Measurements from ENCODE around the gene DIAPH2.

DNA sequence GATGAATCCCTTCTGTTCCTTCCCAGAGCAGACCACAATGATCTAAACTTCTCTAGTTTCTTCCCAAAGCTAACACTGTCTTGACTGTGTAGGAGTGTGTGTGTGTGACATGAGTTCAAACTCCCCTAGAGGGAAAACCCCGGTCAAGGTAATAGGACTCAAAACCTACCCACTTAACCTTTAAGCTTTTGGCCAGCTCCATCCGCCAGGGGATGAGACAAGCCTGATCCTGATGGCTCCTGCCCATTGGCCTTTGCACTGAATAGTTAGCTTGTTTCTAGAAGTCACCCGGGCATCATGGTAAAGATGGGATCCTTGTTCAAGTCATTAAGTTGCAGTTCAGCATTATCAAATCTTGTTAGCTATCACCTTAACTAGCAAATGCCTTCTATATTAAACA lies 937.5 kb downstream of the DIAPH2 start:
- no peak for TF ChIP-seq EP300 (IDR thresholded peaks at IDR 0.05)
- TF ChIP-seq CTCF (IDR thresholded peaks at IDR 0.05), result no peak
- no peak for TF ChIP-seq POLR2A (IDR thresholded peaks at IDR 0.05; ENCODE audit: low read depth)
- TF ChIP-seq POLR2AphosphoS5 (IDR thresholded peaks at IDR 0.05), result no peak

All from esophagus muscularis mucosa (tissue), 4 donors.